ENCODE results near the gene TEX35. TPM values are rescaled to one million over a fixed set of nuclear protein-coding genes. Genes with fewer than 3 reads are reported as not detected.

The TEX35 gene
- total RNA-seq, 3 donors from 2014 or later (not counting 1 experiment from before 2014, with no cell fraction given): not detected

GRCh38 chr1:178488393-178488792 is 24.5 kb upstream of the TEX35 start:
- H3K36me3 ChIP-seq (ENCODE audit: control insufficient read depth, insufficient read depth, low read length): no peaks in the 10 kb centered on the region
- no peaks in the 10 kb centered on the region for H3K9me3 Mint-ChIP-seq
- peaks cover 4% of the 10 kb centered on the region for H3K27me3 ChIP-seq (ENCODE audit: control insufficient read depth, insufficient read depth, low read length)
- no peak overlapping the region for H3K4me3 ChIP-seq (ENCODE audit: low read length)
- peaks cover 0 to 4% of the 10 kb centered on the region in 2 donors for H3K4me1 Mint-ChIP-seq
- H3K27ac ChIP-seq (ENCODE audit: low read length): no peak overlapping the region
- H3K4me1 ChIP-seq (ENCODE audit: control insufficient read depth, insufficient read depth, low read length): peaks cover 13% of the 10 kb centered on the region
- DNase-seq (no peak), ATAC-seq (no peak)
- TF ChIP-seq CTCF (IDR thresholded peaks at IDR 0.05): no peak
- peaks cover 8% of the 10 kb centered on the region in 2 donors for H3K27me3 Mint-ChIP-seq (ENCODE audit: low read depth in 2 of 2)
- WGBS (ENCODE audit: insufficient coverage): 88% methylated on average over 4 of the region's 4 CpGs
- no peaks in the 10 kb centered on the region for H3K36me3 Mint-ChIP-seq
- no peak overlapping the region for H3K4me3 Mint-ChIP-seq
- H3K9me3 ChIP-seq (ENCODE audit: control insufficient read depth, insufficient read depth, low read length): no peaks in the 10 kb centered on the region
- H3K27ac Mint-ChIP-seq: no peak overlapping the region
- intact Hi-C loops (cut with micrococcal nuclease): no loop called here

- Mint-ChIP-seq H3K4me1 (peaks cover 0 to 4% of the 10 kb centered on the region in 2 donors), H3K27ac (no peak overlapping the region), H3K27me3 (ENCODE audit: low read depth in 2 of 2) (peaks cover 8% of the 10 kb centered on the region in 2 donors), H3K4me3 (no peak overlapping the region), H3K36me3 (no peaks in the 10 kb centered on the region), H3K9me3 (no peaks in the 10 kb centered on the region)
- Histone ChIP-seq H3K9me3 (ENCODE audit: control insufficient read depth, insufficient read depth, low read length) (no peaks in the 10 kb centered on the region), H3K4me1 (ENCODE audit: control insufficient read depth, insufficient read depth, low read length) (peaks cover 13% of the 10 kb centered on the region), H3K27me3 (ENCODE audit: control insufficient read depth, insufficient read depth, low read length) (peaks cover 4% of the 10 kb centered on the region), H3K27ac (ENCODE audit: low read length) (no peak overlapping the region), H3K4me3 (ENCODE audit: low read length) (no peak overlapping the region), H3K36me3 (ENCODE audit: control insufficient read depth, insufficient read depth, low read length) (no peaks in the 10 kb centered on the region)
- WGBS (ENCODE audit: insufficient coverage): 90% methylated on average over 4 of the region's 4 CpGs
- no peak for DNase-seq
- no peak for ATAC-seq
- no peak for TF ChIP-seq CTCF (IDR thresholded peaks at IDR 0.05)
- intact Hi-C loops (cut with micrococcal nuclease): no loop called here
Measured at GRCh38 chr1:178489399-178489798, 23.5 kb upstream of the TEX35 start.

- H3K27ac Mint-ChIP-seq: no peak overlapping the region
- no peaks in the 10 kb centered on the region for H3K36me3 ChIP-seq (ENCODE audit: control insufficient read depth, insufficient read depth, low read length)
- H3K27me3 ChIP-seq (ENCODE audit: control insufficient read depth, insufficient read depth, low read length): peaks cover 4% of the 10 kb centered on the region
- H3K4me3 Mint-ChIP-seq: no peak overlapping the region
- WGBS (ENCODE audit: insufficient coverage): 98% methylated on average over 8 of the region's 8 CpGs
- H3K9me3 Mint-ChIP-seq: no peaks in the 10 kb centered on the region
- H3K4me3 ChIP-seq (ENCODE audit: low read length): no peak overlapping the region
- ATAC-seq (peak in 1 of 3 donors; percentile 22), DNase-seq (no peak)
- no peak overlapping the region for H3K27ac ChIP-seq (ENCODE audit: low read length)
- no peaks in the 10 kb centered on the region for H3K9me3 ChIP-seq (ENCODE audit: control insufficient read depth, insufficient read depth, low read length)
- no peaks in the 10 kb centered on the region for H3K36me3 Mint-ChIP-seq
- intact Hi-C loops (cut with micrococcal nuclease): no loop called here
- TF ChIP-seq CTCF (IDR thresholded peaks at IDR 0.05): no peak
- peaks cover 13% of the 10 kb centered on the region for H3K4me1 ChIP-seq (ENCODE audit: control insufficient read depth, insufficient read depth, low read length)
- peaks cover 0 to 4% of the 10 kb centered on the region in 2 donors for H3K4me1 Mint-ChIP-seq
- H3K27me3 Mint-ChIP-seq (ENCODE audit: low read depth in 2 of 2): peaks cover 8% of the 10 kb centered on the region in 2 donors
Measured at GRCh38 chr1:178490136-178490535, 22.8 kb upstream of the TEX35 start.

GRCh38 chr1:178490967-178491366 is 21.9 kb upstream of the TEX35 start:
- WGBS (ENCODE audit: insufficient coverage): 94% methylated on average over 9 of the region's 9 CpGs
- H3K27me3 ChIP-seq (ENCODE audit: control insufficient read depth, insufficient read depth, low read length): peaks cover 4% of the 10 kb centered on the region

More at GRCh38 chr1:178490967-178491366, 21.9 kb upstream of the TEX35 start:
- intact Hi-C loops (cut with micrococcal nuclease): no loop called here
- DNase-seq: no peak
- Histone ChIP-seq H3K4me3 (ENCODE audit: low read length) (no peak overlapping the region), H3K36me3 (ENCODE audit: control insufficient read depth, insufficient read depth, low read length) (no peaks in the 10 kb centered on the region), H3K27ac (ENCODE audit: low read length) (no peak overlapping the region), H3K9me3 (ENCODE audit: control insufficient read depth, insufficient read depth, low read length) (no peaks in the 10 kb centered on the region), H3K4me1 (ENCODE audit: control insufficient read depth, insufficient read depth, low read length) (peaks cover 12% of the 10 kb centered on the region)
- Mint-ChIP-seq H3K9me3 (no peaks in the 10 kb centered on the region), H3K4me3 (no peak overlapping the region), H3K4me1 (peaks cover 0 to 4% of the 10 kb centered on the region in 2 donors), H3K36me3 (no peaks in the 10 kb centered on the region), H3K27me3 (ENCODE audit: low read depth in 2 of 2) (peaks cover 8% of the 10 kb centered on the region in 2 donors), H3K27ac (no peak overlapping the region)
- ATAC-seq: no peak
- no peak for TF ChIP-seq CTCF (IDR thresholded peaks at IDR 0.05)
